Activated CD4-positive, CD25-positive, alpha-beta regulatory T cell treated with anti-CD3 and anti-CD28 coated beads, Interleukin-2, amount 50 U/mL, for 16 hours (primary cell): ENCODE results near the gene SPATA13.

Experiments
- DNase-seq: peaks from one replicate; pipeline ENCODE4 v3.0.0-alpha.2; 2020; ENCODE audit warnings: low read depth, low spot score

Gene SPATA13

GRCh38 chr13:24166561-24166960, 6.0 kb downstream of the SPATA13 start:
- no peak for DNase-seq

- no peak for DNase-seq
These were observed 7.3 kb downstream of the SPATA13 start for GRCh38 chr13:24167666-24168391.

- no peak for DNase-seq
These were observed 7.9 kb downstream of the SPATA13 start for GRCh38 chr13:24168392-24168750.

DNA sequence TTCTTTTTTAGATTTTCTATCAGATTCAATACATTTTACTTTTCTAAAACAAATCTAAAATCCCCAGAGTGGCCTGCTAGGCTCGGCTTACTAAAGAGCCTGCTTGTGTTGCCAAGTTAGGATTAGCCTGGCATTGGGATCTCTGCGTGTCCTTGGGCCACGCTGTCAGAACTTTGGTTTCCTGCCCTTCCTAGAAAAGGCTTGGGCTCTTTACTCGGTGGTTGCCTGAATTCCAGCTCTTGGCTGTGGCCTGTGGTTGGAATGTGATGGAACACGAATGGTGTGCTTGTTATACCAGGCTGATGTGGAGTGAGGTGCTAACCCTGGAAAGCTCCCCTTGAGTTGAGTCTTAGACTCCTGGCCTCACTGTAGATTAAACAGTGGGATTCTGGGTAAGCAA, 8.5 kb downstream of the SPATA13 start:
- no peak for DNase-seq

DNA sequence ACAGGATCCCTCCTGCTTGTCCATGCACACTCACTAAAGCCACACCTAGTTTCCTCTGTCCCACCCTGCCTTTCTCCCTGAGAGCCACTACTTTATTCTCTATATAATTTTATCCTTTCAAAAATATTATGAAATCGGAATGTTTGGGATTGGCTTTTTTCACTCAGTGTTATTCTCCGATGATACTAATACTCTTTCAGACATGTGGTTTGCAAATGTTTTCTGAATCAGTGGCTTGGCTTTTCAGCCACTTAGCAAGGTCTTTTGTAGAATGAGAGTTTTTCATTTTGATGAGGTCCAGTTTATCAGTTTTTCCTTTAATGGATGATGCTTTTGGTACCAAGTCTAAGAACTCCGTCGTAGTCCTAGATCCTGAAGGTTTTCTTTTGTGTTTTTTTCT, 11.6 kb downstream of the SPATA13 start:
- DNase-seq = no peak

- no peak for DNase-seq
These were observed 13.3 kb downstream of the SPATA13 start for GRCh38 chr13:24173795-24174194.

- DNase-seq = no peak
These were observed 15.3 kb downstream of the SPATA13 start for GRCh38 chr13:24175847-24176246.

- no peak for DNase-seq
These were observed 16.0 kb downstream of the SPATA13 start for GRCh38 chr13:24176351-24177101.

DNA sequence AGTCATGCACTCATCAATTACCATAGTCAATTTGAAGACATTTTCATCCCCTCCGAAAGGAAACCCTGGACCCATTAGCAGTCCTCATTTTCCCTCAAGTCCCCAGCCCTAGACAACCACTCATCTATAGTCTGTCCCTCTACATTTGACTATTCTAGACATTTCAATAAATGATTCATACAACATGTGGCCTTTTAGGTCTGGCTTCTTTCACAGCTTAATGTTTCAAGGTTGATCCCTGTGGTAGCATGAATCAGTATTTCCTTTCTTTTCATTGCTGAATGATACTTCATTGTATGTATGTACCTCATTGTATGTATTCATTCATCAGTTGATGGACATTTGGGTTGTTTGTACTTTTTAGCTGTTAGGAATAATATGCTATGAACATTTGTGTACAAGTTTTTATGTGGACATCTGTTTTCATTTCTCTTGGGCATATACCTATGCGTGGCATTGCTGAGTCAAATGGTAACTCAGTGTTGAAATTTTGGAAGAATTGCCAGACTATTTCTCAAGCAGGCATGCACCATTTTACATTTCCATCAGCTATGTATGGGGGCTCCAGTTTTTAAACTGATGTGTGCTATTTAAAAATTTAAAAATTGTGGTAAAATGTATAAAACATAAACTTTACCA, 18.4 kb downstream of the SPATA13 start:
- no peak for DNase-seq

GRCh38 chr13:24179486-24179850, 18.9 kb downstream of the SPATA13 start:
- DNase-seq = no peak

DNA sequence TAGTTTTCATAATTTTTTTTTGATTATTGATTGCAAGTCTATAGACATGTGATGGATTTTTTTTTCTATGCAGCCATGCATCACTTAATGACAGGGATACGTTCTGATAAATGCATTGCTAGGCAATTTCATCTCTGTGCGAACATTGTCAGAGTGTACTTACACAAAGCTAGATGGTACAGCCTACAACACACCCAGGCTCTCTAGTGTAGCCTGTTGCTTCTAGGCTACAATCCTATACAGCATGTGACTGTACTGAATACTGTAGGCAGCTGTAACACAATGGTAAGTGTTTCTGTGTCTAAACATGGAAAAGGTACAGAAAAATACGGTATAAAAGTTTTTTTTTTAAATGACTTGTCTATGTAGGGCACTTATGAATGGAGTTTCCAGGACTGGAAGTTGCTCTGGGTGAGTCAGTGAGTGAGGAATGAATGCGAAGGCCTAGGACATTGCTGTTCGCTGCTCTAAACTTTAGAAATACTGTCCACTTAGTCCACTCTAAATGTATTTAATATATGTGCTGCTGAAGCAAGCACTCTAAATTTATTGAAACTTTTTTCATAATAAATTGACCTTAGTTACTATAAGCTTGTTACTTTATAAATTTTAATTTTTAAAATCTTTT, 20.3 kb downstream of the SPATA13 start:
- no peak for DNase-seq

DNA sequence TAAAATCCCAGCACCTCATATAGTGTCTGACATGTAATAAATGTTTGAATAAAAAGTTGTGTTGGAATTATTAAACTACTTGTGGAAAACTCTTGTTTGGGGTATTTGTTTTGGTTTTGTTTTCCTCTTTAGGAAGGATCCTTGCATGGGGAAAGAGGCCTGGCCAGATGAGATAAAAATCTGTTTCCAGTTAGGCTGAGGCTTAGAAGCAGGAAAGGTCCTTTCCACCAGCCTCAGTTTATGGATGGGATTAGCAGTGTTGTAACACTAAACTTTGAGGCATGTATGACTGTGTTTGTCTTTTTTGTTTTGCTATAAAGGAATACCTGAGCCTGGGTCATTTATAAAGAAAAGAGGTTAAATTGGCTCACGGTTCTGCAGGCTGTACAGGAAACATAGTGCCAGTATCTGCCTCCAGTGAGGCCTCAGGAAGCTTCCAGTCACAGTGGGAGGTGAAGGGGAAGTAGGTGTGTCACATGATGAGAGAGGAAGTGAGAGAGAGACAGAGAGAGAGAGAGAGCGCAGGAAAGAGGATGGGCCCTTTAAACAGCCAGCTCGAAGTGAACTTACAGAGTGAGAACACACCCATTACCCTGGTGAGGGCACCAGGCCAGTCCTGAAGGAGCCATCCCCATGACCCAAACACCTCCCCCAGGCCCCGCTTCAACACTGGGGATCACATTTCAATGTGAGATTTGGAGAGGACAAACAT, 21.6 kb downstream of the SPATA13 start:
- DNase-seq = no peak

DNA sequence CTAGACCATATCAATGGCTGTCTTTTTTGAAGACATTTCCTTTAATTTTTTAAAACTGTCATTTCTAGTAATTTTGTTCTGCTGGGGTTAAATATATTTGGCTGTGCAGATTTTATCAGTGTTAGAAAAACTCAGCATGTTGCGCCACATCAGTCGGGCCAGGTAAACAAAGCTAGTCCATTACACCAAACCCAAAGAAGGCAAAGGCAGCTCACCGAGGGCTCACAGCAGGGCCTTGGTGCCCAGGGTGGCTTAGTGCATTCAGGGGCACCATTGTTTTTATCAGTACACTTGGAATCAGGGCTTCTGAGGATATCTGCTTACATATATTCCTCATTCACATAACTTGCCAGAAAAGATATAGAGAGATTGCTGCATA, 22.2 kb downstream of the SPATA13 start:
- DNase-seq = no peak

DNA sequence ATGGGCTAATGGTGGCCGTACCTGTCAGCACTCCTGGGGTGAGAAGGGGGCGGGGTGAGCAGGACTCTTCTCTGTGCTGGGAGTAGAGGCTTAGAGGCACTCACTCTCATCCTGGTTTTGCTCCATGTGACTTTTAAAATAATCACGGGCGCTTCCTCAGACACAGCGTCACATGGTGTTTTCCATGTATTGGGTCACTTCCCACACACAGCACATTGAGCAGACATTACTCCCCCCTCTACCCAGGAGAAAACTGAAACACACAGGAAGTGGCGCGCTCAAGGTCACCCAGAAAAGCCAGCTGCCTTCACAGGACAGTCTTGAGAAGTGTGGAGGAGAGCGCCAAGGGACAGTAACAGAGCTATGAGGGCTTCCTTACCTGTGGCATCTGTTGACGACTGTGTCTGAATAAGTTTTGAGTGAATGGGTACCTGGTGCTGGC, 23.2 kb downstream of the SPATA13 start:
- no peak for DNase-seq

DNA sequence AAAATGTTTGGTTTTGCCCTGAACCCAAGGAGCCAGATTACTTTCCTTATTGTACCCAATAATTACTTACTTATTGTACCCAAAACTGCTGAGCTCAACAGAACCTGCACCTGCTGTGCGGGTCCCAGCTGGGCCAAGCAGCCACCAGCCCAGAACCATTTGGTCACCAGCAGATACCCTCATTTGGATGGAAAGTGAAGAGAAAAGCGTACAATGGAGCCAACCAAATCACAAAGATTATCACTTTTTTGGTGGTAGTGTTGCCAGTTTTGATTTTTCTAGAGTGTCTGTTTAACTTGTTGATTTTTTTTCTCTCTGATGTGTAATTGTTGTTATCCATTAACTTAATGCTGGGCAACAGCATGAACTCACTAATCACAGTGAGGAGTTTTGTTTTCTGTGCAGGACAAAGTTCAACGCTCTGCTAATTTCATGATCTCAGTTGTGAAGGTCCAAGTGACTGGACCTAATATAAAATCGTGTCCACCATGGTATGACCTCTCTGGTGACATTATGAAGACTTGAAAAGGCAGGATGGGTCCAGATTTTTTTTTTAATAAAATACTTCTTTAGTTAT, 23.8 kb downstream of the SPATA13 start:
- no peak for DNase-seq

DNA sequence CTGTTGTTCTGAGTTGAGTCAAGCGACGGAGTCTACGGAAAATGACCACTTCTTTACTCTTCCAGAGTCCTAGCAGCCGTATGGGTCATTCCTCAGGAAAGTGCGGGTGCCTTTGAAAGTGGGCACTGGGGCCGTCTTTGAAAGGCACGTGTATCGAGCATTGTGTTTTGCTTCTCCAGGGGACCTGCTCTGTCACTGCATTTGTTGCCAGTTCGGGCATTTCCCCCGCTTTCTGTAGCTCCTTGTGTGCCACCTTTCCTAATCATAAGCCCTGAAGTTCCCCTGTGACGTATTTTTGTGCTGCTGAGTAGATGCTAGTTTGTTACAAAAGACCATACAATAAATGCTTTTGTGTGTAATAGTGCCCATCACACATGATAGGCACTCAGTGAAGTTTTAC, 24.4 kb downstream of the SPATA13 start:
- DNase-seq = no peak

GRCh38 chr13:24185591-24186232, 25.2 kb downstream of the SPATA13 start:
- DNase-seq = no peak

DNA sequence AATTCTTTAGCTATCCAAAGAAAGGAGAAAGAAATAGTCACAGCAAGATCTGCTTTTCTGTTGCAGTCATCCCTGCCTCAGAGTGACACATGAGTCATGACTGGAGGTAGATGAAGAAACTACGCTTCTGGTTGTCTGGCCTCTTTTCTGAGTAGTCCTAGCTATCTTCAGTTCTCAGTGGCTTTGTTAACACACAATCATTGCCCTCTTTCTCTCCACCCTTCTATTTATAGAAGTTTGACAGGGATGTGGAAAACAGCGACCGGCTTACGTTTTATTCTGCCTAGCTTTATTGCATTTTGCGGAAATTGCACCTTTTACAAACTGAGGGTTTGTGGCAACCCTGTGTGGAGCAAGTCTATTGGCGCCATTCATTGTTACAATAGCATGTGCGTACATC, 26.7 kb downstream of the SPATA13 start:
- no peak for DNase-seq

DNA sequence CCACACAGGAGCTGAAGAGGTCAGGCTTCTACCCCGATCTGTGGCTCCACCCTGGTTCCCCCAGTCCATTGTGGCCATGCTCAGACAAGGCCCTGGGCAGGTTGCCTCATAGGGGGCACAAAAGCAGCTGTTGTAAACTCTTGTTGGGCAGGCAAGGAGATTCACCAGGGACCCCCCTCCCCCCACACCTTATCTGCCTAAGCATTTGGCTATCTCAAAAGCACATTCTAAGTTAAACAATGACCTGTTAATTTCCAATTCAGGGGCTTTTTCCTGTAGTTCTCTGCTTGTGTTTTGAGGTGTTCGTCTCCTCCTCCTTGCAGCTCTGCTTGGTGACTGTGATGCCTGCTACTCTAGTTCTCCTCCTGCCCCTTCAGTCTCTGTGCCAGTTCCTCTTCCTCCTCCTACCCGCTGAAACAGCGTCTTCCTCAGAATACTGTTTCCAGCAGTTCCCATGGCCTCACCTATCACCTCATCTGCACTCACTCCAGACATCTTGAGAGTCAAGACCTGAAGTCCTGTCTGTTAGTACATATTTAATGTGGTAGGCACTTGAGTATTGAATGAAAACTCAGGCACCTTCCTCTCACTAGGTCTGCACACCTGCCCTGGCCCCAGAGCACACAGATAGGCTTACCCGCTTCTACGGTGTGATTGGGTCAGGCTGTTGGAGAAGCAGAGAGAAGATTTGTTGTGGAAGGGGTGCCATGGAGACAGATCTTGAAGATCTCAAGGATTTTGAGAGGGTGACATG, 31.7 kb downstream of the SPATA13 start:
- DNase-seq = no peak

- DNase-seq = no peak
These were observed 32.3 kb downstream of the SPATA13 start for GRCh38 chr13:24192811-24193162.
